Measurements from ENCODE around the gene EXOSC7. TPM values are rescaled to one million over a fixed set of nuclear protein-coding genes. Genes with fewer than 3 reads are reported as not detected.
A peak's percentile ranks its signal among the peaks of the same experiment; 100 is the strongest.

The EXOSC7 gene
- total and polyA plus RNA-seq, 9 of the 15 experiments (the other 6 are each of a cell fraction or from before 2014, with no cell fraction given): 88.5 to 237 (median 112) TPM

DNA sequence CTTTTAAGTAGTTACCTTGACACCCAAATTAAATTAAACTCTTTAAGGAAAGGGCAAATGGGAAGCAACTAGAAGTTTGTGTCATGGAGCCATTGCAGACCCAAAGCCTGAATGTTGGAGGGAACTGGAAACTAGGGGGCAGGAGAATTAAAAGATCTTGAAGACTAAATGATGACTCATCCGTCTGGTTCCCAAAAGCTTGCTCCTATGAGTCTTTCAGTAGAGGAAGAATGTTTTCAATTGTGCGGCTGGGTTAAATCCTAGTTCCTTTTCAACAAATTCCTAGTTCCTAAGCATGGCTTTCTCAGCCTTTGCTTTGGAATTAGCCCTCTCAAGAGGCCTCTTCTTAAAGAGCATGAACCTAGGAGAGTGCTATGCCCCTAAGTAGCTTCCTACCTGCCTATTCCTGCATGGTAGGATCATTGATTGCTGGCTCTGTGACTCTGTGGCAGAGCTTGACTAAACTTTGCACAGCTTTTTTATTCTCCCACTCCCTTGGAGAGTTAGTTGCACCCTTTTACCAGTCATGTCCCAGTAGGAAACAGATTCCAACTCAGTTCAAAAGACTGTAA is 67.8 kb downstream of the EXOSC7 start (continued):
- TF ChIP-seq, protein P1, sequence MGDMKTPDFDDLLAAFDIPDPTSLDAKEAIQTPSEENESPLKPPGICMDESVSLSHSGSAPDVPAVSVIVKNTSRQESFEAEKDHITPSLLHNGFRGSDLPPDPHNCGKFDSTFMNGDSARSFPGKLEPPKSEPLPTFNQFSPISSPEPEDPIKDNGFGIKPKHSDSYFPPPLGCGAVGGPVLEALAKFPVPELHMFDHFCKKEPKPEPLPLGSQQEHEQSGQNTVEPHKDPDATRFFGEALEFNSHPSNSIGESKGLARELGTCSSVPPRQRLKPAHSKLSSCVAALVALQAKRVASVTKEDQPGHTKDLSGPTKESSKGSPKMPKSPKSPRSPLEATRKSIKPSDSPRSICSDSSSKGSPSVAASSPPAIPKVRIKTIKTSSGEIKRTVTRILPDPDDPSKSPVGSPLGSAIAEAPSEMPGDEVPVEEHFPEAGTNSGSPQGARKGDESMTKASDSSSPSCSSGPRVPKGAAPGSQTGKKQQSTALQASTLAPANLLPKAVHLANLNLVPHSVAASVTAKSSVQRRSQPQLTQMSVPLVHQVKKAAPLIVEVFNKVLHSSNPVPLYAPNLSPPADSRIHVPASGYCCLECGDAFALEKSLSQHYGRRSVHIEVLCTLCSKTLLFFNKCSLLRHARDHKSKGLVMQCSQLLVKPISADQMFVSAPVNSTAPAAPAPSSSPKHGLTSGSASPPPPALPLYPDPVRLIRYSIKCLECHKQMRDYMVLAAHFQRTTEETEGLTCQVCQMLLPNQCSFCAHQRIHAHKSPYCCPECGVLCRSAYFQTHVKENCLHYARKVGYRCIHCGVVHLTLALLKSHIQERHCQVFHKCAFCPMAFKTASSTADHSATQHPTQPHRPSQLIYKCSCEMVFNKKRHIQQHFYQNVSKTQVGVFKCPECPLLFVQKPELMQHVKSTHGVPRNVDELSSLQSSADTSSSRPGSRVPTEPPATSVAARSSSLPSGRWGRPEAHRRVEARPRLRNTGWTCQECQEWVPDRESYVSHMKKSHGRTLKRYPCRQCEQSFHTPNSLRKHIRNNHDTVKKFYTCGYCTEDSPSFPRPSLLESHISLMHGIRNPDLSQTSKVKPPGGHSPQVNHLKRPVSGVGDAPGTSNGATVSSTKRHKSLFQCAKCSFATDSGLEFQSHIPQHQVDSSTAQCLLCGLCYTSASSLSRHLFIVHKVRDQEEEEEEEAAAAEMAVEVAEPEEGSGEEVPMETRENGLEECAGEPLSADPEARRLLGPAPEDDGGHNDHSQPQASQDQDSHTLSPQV (IDR thresholded peaks at IDR 0.05): peak; percentile 97
- TF ChIP-seq NFE2 (IDR thresholded peaks at IDR 0.05; ENCODE audit: low read depth) (peak; percentile 91), ZNF316 (IDR thresholded peaks at IDR 0.05) (peak; percentile 93), SMAD4 (CRISPR knock-in tag; conservative IDR thresholded peaks at IDR 0.05) (peak; percentile 72), TAF15 (IDR thresholded peaks at IDR 0.05; ENCODE audit: low read depth, low read length) (no peak), JUNB (CRISPR knock-in tag; conservative IDR thresholded peaks at IDR 0.05) (peak; percentile 92), L3MBTL2 (IDR thresholded peaks at IDR 0.05) (peak; percentile 46; the same call in 1 of the 2 replicates), MAFK (IDR thresholded peaks at IDR 0.05; ENCODE audit: low read length) (peak; percentile 79), ESRRA (IDR thresholded peaks at IDR 0.05; ENCODE audit: borderline replicate concordance, low read depth) (0 out of 2 replicates have a peak, but pooled peaks have one; percentile 13), SPI1 (IDR thresholded peaks at IDR 0.05; ENCODE audit: borderline replicate concordance, low read depth, low read length) (peak; percentile 36; the same call in 1 of the 2 replicates), ATF7 (IDR thresholded peaks at IDR 0.05) (peak; percentile 65), NBN (IDR thresholded peaks at IDR 0.05; ENCODE audit: low read depth) (0 out of 2 replicates have a peak, but pooled peaks have one; percentile 45), MTA3 (IDR thresholded peaks at IDR 0.05; ENCODE audit: borderline replicate concordance) (peak; percentile 27; the same call in 1 of the 2 replicates), ZNF444 (CRISPR knock-in tag; IDR thresholded peaks at IDR 0.05) (no peak), RB1 (IDR thresholded peaks at IDR 0.05; ENCODE audit: low read depth) (no peak), ZNF764 (CRISPR knock-in tag; IDR thresholded peaks at IDR 0.05; ENCODE audit: low read depth) (no peak), BRD9 (IDR thresholded peaks at IDR 0.05; ENCODE audit: low read depth, partially characterized antibody) (peak; percentile 83)
- TF ChIP-seq, protein P2, sequence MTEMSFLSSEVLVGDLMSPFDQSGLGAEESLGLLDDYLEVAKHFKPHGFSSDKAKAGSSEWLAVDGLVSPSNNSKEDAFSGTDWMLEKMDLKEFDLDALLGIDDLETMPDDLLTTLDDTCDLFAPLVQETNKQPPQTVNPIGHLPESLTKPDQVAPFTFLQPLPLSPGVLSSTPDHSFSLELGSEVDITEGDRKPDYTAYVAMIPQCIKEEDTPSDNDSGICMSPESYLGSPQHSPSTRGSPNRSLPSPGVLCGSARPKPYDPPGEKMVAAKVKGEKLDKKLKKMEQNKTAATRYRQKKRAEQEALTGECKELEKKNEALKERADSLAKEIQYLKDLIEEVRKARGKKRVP (CRISPR knock-in tag; IDR thresholded peaks at IDR 0.05): no peak
- TF ChIP-seq, protein P3, sequence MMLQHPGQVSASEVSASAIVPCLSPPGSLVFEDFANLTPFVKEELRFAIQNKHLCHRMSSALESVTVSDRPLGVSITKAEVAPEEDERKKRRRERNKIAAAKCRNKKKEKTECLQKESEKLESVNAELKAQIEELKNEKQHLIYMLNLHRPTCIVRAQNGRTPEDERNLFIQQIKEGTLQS (IDR thresholded peaks at IDR 0.05): peak; percentile 99
- TF ChIP-seq, protein P3 (CRISPR knock-in tag; conservative IDR thresholded peaks at IDR 0.05): peak; percentile 75; the same call in 1 of the 2 replicates

Measured in K562 (cell line).